CD4-positive, alpha-beta T cell treated with Interleukin-17A for 4 hours (primary cell): ENCODE results near the gene EEF1AKMT4.
A peak's percentile ranks its signal among the peaks of the same experiment; 100 is the strongest.

ENCODE experiments used
- DNase-seq: peaks from one replicate; pipeline ENCODE4 v3.0.0-alpha.2; 2020; ENCODE audit warnings: mixed read lengths

Gene EEF1AKMT4

DNA sequence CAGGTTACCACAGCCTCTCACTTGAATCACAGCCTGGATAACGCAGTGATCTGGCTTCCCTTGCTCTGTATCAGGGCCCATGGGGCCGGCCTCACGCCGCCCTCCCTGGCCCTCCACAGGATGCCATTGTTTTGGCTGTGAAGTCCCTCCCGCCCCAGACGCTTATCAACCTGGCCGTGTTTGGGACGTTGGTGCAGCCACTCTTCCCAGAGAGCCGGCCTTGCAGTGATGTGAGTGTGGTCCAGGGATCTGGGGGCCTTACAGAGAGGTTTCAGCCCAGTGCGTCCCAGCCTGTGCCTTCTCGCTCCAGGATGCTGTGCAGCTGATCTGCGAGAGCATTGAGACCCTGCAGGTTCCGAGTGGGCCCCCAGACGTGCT, 13.4 kb upstream of the EEF1AKMT4 start:
- DNase-seq: no peak

DNA sequence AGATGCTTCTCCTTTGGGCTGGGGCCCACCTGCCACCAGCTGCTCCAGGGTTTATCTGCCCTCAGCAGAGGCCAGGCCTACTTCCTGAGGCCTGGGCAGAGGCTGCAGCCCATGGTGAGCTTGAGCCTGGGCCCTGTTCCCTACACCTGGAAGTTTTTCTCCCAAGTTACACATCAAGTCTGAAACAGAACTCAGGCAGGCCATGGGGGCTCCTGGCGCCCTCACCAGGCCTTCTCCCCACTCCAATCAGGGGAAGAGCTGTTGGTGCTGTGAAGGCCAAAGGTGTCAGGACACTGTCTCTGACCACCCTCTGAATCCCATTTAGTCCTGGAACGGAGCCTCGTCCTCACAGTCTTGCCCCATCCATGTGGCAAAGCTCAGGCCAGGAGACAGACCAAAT, 12.8 kb upstream of the EEF1AKMT4 start:
- no peak for DNase-seq

- DNase-seq: no peak
Observed at GRCh38 chr3:184237211-184237610, 12.3 kb upstream of the EEF1AKMT4 start.

GRCh38 chr3:184237807-184238206, 11.7 kb upstream of the EEF1AKMT4 start:
- DNase-seq: no peak

GRCh38 chr3:184238246-184238818, 11.1 kb upstream of the EEF1AKMT4 start:
- DNase-seq: no peak

DNA sequence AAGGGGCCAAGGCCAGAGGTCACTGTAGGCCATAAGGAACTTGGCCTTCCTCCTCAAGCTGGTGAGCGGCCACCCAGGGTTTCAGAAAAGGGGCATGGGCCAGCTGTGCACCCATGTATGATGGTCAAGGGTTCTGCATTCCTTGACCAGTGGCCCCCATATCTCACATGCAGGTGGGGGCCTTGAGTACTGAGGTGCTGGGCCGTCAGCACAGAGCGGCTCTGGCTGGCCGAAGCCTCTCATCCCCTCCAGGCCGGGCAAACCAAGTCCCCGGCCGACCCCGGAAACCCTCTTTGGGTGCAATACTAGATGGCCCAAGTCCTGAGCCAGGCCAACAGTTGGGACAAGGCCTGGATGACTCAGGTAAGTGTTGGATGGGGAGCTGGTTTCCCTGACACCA, 10.3 kb upstream of the EEF1AKMT4 start:
- no peak for DNase-seq

DNA sequence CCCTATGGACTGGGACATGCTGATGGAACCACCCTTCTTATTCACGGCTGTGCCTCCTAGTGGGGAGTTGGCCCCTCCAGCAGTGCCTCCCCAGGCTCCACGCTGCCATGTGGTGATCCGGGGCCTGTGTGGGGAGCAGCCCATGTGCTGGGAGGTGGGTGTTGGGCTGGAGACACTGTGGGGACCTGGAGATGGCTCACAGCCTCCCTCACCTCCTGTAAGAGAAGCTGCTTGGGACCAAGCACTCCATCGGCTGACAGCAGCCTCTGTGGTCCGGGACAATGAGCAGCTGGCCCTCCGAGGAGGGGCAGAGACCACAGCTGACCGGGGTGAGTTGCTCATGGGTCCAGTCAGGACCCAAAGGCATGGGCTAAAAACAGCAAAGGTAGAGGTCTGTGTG, 9.8 kb upstream of the EEF1AKMT4 start:
- no peak for DNase-seq

DNA sequence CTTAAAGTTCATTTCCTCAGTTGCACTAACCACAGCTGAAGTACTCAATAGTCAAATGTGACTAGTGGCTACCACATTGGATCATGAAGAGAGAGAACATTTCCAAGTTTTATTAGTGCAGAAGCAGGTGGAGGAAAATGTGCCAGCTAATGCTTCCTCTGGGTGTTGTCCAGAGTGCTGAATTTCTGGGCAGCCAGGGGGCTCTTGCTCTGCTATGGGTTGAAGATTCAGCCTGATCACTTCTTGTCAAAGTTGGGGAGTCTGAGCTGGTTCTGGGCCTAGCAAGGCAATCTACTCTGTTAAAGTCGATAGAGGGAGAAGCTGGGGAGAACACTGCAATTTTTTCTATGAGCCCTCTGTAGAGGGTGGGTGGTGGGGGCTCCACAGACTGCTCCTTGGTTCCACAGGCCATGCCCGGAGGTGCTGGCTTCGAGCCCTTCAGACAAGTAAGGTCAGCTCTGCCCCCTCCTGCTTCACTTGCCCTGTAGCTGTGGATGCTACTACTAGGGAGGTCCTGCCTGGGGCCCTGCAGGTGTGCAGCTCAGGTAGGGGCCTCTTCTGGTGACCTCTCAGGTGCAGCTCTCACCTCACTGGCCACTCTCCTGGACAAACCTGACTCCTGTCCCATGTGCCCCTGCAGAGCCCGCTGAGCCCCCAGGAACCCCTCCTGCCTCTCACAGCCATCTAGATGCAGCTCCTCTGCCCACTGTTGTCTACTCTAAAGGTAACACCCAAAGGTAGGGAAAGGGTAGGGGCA, 8.9 kb upstream of the EEF1AKMT4 start:
- DNase-seq: no peak

GRCh38 chr3:184241141-184241446, 8.4 kb upstream of the EEF1AKMT4 start:
- no peak for DNase-seq

GRCh38 chr3:184241447-184242296, 7.8 kb upstream of the EEF1AKMT4 start:
- no peak for DNase-seq

- no peak for DNase-seq
Observed at GRCh38 chr3:184242297-184242685, 7.2 kb upstream of the EEF1AKMT4 start.

GRCh38 chr3:184248454-184249411, 739 bp upstream of the EEF1AKMT4 start, which contains the start of gene ALG3:
Gene ALG3, minus strand, starts transcription at chr3:184248962. Its CDS starts 22 bp downstream, at chr3:184248940.
- DNase-seq: peak; percentile 89

- DNase-seq: peak; percentile 91
Observed at GRCh38 chr3:184250167-184250828, 826 bp downstream of the EEF1AKMT4 start.

- no peak for DNase-seq
Observed at GRCh38 chr3:184255291-184256039, 6.0 kb downstream of the EEF1AKMT4 start.

- no peak for DNase-seq
Observed at GRCh38 chr3:184257083-184257915, 7.8 kb downstream of the EEF1AKMT4 start.

GRCh38 chr3:184258926-184259325, 9.5 kb downstream of the EEF1AKMT4 start:
- DNase-seq: no peak

DNA sequence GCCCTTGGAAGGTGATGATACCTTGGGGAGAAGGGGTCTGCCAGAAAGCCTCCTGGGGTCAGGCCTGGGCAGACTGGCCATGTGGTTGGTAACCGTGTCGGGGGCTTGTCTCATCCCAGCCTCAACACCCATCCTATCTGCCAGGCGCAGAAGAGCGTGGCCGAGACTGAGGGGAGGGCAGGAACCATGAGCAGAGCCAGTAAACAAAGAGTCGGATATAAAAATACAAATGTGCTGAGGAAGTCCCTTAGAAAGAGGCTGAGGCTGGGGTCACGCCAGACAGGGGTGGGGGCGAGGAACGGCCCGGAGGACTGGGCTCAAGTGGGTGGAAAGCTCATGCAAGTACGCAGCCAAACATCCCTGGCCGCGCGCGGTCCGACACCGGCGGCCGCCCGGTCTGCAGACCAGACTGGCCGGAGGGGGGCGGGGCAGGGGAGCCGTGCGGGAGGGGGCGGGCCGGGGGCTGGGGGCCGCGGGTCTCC, 10.0 kb downstream of the EEF1AKMT4 start:
- no peak for DNase-seq

DNA sequence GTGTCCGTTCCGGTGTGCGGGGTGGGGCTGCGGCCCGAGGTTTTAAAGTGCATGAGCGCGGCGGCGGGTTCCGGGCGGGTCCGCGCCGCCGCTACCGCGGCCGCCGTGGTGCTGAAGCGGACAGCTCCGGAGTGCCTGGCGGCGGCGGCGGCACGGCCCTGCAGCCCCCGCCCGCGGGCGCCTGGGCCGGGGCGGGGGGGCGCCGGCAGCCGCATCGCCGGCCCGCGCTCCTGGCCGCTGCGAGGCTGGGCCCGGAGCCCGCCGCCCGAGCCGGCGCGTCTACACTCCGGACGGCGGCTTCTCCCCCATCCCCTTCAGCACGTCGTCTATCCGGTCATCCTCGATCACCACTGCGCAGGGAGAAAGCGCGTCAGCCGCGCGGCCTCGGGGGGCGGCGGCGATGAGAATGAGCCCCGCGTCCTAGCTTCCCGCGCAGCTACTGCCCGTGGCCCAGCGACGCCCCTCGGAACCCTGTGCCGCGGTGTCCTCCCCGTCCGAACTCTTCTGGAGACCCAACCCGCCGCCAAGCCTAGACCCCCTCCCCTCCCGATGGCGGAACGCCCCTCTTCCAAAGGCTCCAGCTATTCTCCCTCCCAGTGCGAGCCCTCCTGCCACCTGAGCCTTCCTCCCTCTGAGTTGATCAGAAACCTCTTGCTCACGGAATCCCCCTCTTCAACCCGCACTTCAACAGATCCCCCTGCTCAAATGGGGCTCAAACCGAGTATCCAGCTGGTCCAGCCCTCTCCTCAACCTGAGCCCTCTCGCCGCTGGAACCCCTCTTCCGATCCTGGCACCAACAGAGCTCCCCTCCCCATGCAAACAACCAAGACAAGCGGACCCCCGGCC, 10.6 kb downstream of the EEF1AKMT4 start:
- DNase-seq: peak; percentile 55

- DNase-seq: no peak
Observed at GRCh38 chr3:184260724-184261269, 11.3 kb downstream of the EEF1AKMT4 start.
